ENCODE measurements around the gene KHDC4.

The KHDC4 gene

GRCh38 chr1:155969377-155969791 is 35.2 kb upstream of the KHDC4 start:
- peak in 1 of 2 donors; percentile 54 for DNase-seq

DNA sequence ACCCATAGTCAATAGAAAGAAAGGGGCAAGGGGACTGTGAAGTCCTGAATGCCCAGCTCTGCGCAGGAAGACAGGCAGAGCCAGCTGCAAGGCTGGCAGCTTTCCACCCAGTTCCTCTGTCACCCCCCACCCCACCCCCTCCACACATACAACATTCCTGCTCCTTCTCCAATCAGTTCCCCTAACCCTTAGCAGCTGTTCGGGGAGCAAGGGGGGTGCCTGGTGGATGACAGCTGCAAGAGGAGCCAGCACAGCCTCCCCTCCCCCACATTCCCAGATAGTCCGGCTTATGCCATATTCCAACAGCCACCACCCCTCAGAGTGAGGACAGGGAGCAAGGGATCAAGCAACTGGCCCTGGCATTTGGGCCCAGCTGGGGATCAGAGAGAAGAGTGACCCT is 34.5 kb upstream of the KHDC4 start:
- peak; percentile 80 to 85 for DNase-seq

GRCh38 chr1:155968051-155968400 is 33.8 kb upstream of the KHDC4 start:
- peak in 1 of 2 donors; percentile 38 for DNase-seq

- no peak for DNase-seq
These were observed 33.3 kb upstream of the KHDC4 start for GRCh38 chr1:155967341-155968050.

- DNase-seq, result no peak
These were observed 32.5 kb upstream of the KHDC4 start for GRCh38 chr1:155966750-155967149.

- no peak for DNase-seq
These were observed 31.9 kb upstream of the KHDC4 start for GRCh38 chr1:155966135-155966534.

DNA sequence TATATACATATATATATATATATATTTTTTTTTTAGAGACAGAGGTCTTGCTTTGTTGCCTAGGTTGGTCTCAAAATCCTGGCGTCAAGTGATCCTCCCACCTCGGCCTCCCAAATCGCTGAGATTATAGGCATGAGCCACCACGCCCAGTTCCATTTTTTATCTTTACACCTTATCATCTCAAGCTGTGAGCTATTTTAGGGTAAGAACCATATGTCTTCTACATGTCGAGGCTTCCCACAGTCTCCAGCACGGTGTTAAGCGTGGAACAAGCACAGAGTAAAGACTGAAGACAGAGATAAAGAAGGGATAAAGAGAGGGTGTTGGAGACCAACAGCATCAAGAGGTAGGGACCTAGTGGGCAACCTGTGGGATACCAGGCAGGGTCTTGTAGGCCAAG is 30.0 kb upstream of the KHDC4 start:
- no peak for DNase-seq

- no peak for DNase-seq
These were observed 28.5 kb upstream of the KHDC4 start for GRCh38 chr1:155962599-155963211.

DNA sequence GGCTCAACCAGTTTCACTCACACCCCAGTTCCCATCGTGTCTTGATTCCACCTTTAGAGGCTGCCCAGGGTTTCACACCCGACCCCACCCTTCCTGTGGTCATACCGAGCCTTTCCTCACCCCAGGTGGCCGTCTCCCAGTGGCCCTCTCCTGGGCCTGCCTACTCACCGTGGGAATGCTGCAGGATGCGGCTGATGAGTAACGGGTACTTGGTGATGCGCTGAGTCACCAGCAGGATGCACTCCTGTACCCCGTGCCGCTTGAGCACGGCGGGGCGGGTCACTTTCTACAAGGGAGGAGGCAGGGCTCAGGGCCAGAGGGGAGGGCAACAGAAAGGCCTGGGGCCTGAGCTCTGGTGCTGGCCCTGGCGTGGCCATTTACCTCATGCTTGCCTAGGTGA is 27.7 kb upstream of the KHDC4 start:
- DNase-seq, result no peak

- DNase-seq, result peak in 1 of 2 donors; percentile 54
These were observed 26.0 kb upstream of the KHDC4 start for GRCh38 chr1:155960081-155960745.

GRCh38 chr1:155957411-155957915 is 23.2 kb upstream of the KHDC4 start:
- no peak for DNase-seq

DNA sequence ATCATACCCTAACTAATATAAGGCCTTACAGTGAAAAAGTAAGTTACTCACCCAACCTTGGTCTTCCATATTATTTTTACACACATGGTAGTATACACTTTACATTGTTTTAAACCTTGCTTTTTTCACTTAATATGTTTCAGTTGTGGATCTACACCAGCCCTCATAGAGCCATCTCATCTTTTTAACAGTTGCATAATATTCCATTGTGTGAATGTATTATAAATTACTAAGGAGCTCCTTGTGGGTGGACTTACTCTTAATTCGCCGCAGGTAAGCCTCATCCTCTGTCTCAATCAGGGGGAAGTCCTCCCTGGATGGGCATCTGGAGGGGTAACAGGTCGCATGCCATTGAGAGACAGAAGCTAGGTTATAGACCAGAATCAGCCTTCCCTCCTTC is 20.4 kb upstream of the KHDC4 start:
- DNase-seq, result no peak

DNA sequence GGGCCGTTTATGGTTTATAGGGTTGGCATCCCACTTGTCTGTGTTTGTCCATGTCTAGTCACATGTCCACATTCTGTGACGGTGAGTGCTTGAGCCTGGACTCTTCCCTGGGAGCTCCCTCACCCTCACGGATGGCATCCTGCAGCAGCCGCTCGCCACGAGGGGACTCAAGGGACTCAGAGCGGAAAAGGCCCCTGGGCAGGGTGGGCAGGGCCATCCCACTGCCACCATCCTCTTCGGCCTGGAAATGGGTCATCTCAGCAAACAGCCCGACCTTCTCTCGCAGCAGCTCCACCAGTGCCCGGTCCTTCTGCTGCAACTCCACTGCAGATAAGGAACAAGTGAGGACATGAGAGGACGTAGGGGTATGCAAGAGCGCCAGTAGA is 18.3 kb upstream of the KHDC4 start:
- no peak for DNase-seq

- DNase-seq, result no peak
These were observed 17.7 kb upstream of the KHDC4 start for GRCh38 chr1:155951753-155952504.

- DNase-seq, result no peak
These were observed 16.6 kb upstream of the KHDC4 start for GRCh38 chr1:155950829-155951228.

DNA sequence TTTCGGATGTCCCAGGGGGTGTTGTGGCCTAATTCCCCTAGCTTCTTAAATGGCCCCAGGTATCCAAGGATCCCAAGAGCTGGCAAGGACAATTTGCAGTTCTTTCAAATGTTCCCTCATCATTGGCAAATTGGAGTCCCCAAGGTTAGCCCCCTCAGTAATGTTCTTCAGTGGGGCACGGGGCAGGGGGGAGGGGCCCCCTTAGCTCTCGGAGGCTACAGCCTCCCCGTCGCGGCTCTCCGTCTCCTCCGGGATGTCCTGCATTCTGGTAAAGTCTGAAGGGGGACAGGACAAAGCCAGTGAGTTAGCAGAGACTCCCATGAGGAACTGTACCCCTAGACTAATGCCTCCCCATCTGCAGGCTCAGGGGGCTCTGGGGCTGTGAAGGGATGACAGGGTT is 13.5 kb upstream of the KHDC4 start:
- DNase-seq, result no peak

DNA sequence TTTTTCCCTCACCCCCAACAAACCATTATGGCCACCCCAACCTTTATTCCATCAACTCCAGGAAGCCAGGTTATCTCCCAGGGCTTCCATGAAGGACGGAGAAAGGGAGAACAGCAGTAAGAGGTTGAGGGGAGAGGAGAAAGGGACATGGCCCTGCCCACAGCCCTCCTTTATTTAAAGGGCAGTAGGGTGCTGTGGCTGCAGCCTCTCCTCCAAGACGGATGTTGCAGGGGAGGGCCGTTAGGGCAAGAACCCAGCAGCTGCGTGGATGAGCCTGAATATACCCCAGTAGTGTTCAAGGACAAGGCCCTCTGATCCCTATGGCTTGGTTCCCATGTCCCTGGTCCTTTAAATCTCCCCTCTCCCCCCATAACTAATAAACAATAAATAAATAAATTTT is 13.1 kb upstream of the KHDC4 start:
- DNase-seq, result no peak

GRCh38 chr1:155946633-155947219 is 12.5 kb upstream of the KHDC4 start:
- DNase-seq, result no peak

DNA sequence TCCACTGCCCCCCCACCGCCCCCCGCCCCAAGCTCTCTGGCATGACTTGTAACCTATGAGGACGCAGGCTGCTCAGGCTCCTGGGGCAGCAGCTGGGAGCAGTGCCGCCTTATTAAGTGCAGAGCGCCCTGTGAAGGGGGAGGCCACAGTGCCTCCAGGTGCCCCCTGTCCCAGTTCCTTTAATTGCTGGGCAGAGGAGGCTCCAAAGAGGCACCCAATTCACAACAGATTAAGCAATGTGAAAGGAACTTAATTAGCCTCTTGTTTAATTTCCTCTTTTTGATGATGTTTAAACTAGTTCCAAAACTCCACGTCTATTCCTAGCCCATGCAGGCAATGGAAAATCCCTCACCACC is 10.2 kb upstream of the KHDC4 start:
- no peak for DNase-seq

GRCh38 chr1:155942578-155943141 is 8.4 kb upstream of the KHDC4 start:
- no peak for DNase-seq

- DNase-seq, result no peak
These were observed 7.8 kb upstream of the KHDC4 start for GRCh38 chr1:155941845-155942531.

Measured in hippocampal formation (tissue), 2 donors.